Right ventricle myocardium superior (tissue), 1 donor: ENCODE measurements around the gene FAR1. TPM values are rescaled to one million over a fixed set of nuclear protein-coding genes. Genes with fewer than 3 reads are reported as not detected.
"Not testable (repeated sequence)": the region's sequence is repeated elsewhere in the genome, so short reads cannot be mapped to it uniquely, and the experiment has no call there.

Experiments used
- ATAC-seq: fragments of 200-7000 bp; cut with Tn5 transposase; one replicate; pipeline ENCODE4 v1.9.1; 2020; ENCODE audit warnings: mild to moderate bottlenecking; ENCODE audit not compliant: poor library complexity
- DNase-seq: peaks from one replicate; pipeline ENCODE4 v3.0.0-alpha.2; 2020
- intact Hi-C: fragments of 100-400 bp; cut with DNase I; formaldehyde crosslinking; loops from one replicate; pipeline ENCODE4 v1.11.2; 2022
- total RNA-seq: library from RNA; stranded (reverse); fragmentation: NEBNext Ultra II Directional; extraction: Animal tissue kit (Norgen Biotek cat#: 25700); gene quantifications from one replicate; pipeline ENCODE4 v1.2.1, GENCODE V29; 2021
- donor health status: DM: no; HTN: yes; CAD: no; lungs with severe emphysema.

Gene FAR1
- total RNA-seq, 1 donor from 2014 or later: 35.3 TPM

GRCh38 chr11:13699041-13699440 is 30.6 kb downstream of the FAR1 start:
- ATAC-seq: no peak
- intact Hi-C loops: no loop called here

GRCh38 chr11:13699870-13700269 is 31.4 kb downstream of the FAR1 start:
- ATAC-seq: no peak
- intact Hi-C loops: no loop called here
- no peak for DNase-seq

More at GRCh38 chr11:13699041-13699440, 30.6 kb downstream of the FAR1 start:
- no peak for DNase-seq

- DNase-seq (no peak), ATAC-seq (no peak)
- intact Hi-C loops: no loop called here
Measured at GRCh38 chr11:13701506-13701905, 33.0 kb downstream of the FAR1 start.

GRCh38 chr11:13702071-13702470 is 33.6 kb downstream of the FAR1 start:
- DNase-seq (no peak), ATAC-seq (no peak)
- intact Hi-C loops: no loop called here

DNA sequence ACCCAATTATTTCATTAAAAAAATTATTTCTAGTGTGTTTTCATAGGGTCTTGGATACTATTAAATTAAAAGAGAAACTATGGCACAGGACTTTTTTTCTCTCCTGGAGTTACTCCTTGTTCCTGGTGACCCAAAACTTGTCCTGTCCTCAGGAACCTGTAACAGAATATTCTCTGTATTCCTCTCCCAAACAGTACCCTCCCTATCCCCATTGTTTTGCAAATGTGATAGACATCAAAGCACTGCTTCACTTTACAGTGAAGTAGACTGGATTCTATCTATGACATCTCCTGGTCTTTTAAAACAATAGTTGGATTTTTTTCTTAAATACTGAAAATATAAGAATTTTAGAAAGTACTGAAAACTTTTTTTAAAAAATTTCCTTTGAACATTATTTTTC is 37.2 kb downstream of the FAR1 start:
- no peak for DNase-seq
- intact Hi-C loops: no loop called here
- no peak for ATAC-seq

DNA sequence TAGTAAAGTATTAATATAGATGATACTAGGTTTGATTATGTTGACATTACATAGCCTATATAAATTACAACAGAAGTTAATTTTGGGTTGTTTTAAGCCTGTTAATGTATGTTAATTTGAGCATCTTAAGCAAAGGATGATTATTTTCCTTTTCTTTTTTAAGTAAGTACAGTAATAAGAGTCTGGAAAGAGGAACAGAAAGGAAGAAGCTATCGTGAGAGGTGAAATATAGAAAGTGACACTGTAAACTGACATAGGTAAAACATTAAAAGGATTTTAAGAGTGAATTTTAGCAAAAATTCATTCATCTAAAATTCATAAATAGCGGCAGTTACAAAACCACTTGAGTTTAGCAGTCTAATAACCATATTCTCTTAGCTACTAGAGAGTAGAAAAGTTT is 45.5 kb downstream of the FAR1 start:
- DNase-seq (no peak), ATAC-seq (no peak)
- intact Hi-C loops: no loop called here

DNA sequence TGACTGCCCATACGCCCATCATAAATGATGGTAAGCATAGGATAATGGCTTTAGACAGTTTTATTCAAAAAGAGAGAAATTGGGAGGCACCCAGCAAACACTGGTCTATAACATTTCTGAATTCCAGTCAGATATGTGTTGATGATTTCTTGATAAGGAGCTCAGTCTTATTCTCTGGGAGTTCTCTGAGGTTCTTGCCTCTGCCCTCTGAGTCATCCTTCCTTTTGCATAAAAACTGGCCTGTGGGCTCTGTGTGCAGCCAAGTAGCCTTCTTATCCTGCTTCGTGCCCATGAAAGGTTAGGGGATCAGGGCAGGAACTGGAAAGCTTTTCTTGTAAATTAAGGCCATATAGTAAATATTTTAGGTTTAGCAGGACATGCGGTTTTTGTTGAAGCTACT is 48.9 kb downstream of the FAR1 start:
- no peak for ATAC-seq
- no peak for DNase-seq
- intact Hi-C loops: no loop called here

GRCh38 chr11:13718394-13718793 is 49.9 kb downstream of the FAR1 start:
- DNase-seq (no peak), ATAC-seq (no peak)
- intact Hi-C loops: no loop called here

- intact Hi-C loops: no loop called here
- ATAC-seq (no peak), DNase-seq (no peak)
Measured at GRCh38 chr11:13720940-13721339, 52.5 kb downstream of the FAR1 start.

GRCh38 chr11:13721760-13722159 is 53.3 kb downstream of the FAR1 start:
- no peak for ATAC-seq

DNA sequence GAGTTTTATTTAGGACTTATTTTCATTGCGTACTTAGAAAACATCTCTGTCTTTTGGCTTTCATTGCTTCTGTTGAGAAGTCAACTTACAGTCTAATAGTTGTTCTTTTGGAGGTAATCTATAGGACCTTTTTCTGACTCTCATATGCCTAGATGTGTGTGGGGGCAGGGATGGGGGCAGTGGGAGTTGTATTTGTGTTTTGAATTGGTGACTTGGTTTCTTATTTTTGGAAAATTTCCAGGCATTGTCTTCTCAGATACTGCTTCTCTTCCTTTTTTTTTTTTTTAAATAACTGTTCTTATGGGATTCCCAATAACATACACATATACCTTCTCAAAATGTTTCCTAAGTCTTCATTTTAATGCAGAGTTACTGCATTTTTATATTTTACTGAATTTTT is 58.0 kb downstream of the FAR1 start:
- ATAC-seq: no peak
- intact Hi-C loops: no loop called here

More at GRCh38 chr11:13721760-13722159, 53.3 kb downstream of the FAR1 start:
- DNase-seq: no peak
- intact Hi-C loops: no loop called here

DNA sequence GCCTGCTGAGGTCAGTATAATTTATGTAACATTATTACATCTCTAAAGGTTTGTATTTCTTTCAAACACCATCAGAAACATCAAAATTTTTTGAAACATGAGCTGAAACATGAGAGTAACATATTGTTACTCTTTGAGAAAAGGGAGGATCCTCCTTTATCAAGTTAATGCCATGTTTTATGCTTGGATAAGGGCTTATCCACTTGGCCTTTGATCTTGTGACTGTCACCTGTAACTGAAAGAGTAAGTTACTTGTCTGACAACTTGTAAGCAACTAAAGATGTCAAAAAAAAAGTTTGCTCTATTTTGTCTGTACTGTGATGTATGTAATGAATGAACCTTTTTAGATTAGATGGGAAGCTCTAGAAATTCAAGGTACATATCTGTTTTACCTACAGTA is 59.6 kb downstream of the FAR1 start:
- intact Hi-C loops: no loop called here
- DNase-seq: no peak
- ATAC-seq: no peak

More for the DNA sequence above, 58.0 kb downstream of the FAR1 start:
- no peak for DNase-seq

DNA sequence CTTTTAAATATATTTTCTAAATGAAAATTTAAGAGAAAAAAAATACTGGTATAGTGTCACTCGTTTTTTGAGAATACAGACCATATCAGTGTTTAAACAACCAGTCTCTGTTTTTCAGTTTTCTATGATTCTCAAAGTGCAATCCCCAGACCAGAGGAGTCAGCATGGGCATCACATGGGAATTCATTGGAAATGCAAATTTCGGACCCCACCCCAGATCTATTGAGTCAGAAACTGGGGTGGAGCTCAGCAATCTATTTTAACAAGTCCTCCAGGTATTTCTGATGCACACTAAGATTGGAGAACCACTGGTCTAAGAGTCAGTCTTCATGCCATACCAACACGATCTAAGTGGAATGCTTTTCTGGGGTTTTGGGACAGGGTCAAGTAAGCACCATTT is 66.1 kb downstream of the FAR1 start:
- intact Hi-C loops: no loop called here

GRCh38 chr11:13745165-13745564 is 76.7 kb downstream of the FAR1 start:
- intact Hi-C loops: no loop called here
- ATAC-seq (no peak), DNase-seq (no peak)

More for the DNA sequence above, 66.1 kb downstream of the FAR1 start:
- ATAC-seq: no peak
- DNase-seq: no peak

DNA sequence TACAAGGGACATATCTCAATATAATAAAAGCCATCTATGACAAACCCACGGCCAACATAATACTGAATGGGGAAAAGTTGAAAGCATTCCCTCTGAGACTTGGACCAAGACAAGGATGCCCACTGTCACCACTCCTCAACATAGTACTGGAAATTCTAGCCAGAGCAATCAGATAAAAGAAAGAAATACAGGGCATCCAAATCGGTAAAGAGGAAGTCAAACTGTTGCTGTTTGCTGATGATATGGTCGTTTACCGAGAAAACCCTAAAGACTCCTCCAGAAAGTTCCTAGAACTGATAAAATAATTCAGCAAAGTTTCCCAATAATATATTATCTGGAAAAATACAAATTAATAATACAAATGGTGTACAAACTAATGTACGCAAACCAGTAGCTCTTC is 84.8 kb downstream of the FAR1 start:
- DNase-seq, ATAC-seq, intact Hi-C loops: not testable (repeated sequence)

DNA sequence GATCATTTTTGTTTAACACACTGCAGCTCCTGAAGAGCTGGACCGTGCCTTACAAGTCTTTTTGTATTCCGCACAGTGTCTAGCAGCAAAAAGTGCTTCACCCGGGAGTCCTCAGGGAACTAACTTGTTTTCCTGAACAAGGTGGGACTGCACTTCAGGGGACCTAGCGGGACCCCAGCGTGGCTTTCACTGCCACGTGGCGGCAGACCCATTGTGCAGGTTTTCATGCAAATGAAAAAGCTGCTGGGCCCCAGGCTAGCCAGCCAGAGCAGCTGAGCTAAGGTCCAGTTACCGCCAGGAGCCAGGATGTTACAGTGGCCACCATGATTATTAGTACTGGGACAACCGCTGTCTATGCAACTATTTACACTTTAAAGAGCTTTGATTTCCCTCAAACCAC is 90.6 kb downstream of the FAR1 start:
- no peak for DNase-seq
- ATAC-seq: no peak

GRCh38 chr11:13760115-13760514 is 91.6 kb downstream of the FAR1 start:
- intact Hi-C loops: no loop called here
- DNase-seq (no peak), ATAC-seq (no peak)

More for the DNA sequence above, 90.6 kb downstream of the FAR1 start:
- intact Hi-C loops: no loop called here

DNA sequence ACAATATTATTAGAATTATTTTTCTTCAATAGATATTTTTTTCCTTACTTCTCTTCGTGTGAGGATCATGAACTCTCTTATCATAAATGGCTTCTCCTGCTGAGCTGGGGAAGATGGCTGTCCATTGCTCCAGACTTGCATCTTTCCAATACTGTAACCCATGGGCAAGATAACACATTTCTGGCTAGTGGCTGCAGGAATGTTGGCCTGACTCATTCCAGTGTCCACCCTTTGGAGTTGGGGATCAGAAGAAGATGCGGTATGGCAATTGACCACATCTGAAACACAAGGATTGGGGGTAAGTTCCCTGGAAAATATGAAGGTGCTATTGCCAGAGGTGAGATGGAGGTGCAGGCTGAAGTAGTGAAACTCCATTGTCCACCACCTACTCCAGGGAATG is 92.8 kb downstream of the FAR1 start:
- no peak for ATAC-seq
- intact Hi-C loops: no loop called here

GRCh38 chr11:13761716-13762115 is 93.2 kb downstream of the FAR1 start:
- intact Hi-C loops: no loop called here
- ATAC-seq (no peak), DNase-seq (no peak)

More for the DNA sequence above, 92.8 kb downstream of the FAR1 start:
- DNase-seq: no peak

GRCh38 chr11:13762718-13763117 is 94.2 kb downstream of the FAR1 start:
- ATAC-seq (no peak), DNase-seq (no peak)
- intact Hi-C loops: no loop called here

- no peak for ATAC-seq
Measured at GRCh38 chr11:13763341-13763740, 94.9 kb downstream of the FAR1 start.

More at GRCh38 chr11:13763341-13763740, 94.9 kb downstream of the FAR1 start:
- intact Hi-C loops: no loop called here
- DNase-seq: no peak
